Adipocyte (in vitro differentiated cells): Measurements from ENCODE around the gene HOOK1.

ENCODE experiments used
- DNase-seq: peaks from one replicate; pipeline ENCODE4 v3.0.0-alpha.2; 2015; ENCODE audit warnings: low read depth
- H3K27me3 ChIP-seq: replicated peaks from 2 replicates; pipeline ENCODE4 v1.7.0; 2013; ENCODE audit warnings: mild to moderate bottlenecking, low read length, moderate library complexity; ENCODE audit not compliant: control insufficient read depth, insufficient read depth
- H3K36me3 ChIP-seq: 2 replicates; pipeline ENCODE4 v1.7.0; 2013; ENCODE audit warnings: low read length, mild to moderate bottlenecking, moderate library complexity; ENCODE audit not compliant: control insufficient read depth, insufficient read depth, severe bottlenecking
- H3K4me1 ChIP-seq: 2 replicates; pipeline ENCODE4 v1.7.0; 2013; ENCODE audit warnings: mild to moderate bottlenecking, low read length, moderate library complexity; ENCODE audit not compliant: control insufficient read depth, insufficient read depth
- H3K4me3 ChIP-seq: 2 replicates; pipeline ENCODE4 v1.7.0; 2013; ENCODE audit warnings: mild to moderate bottlenecking, low read length, moderate library complexity
- H3K9ac ChIP-seq: 2 replicates; pipeline ENCODE4 v1.7.0; 2013; ENCODE audit warnings: mild to moderate bottlenecking, low read length, moderate library complexity
- H3K9me3 ChIP-seq: 2 replicates; pipeline ENCODE4 v1.7.0; 2013; ENCODE audit warnings: mild to moderate bottlenecking, low read length, moderate library complexity; ENCODE audit not compliant: control insufficient read depth

HOOK1 gene

DNA sequence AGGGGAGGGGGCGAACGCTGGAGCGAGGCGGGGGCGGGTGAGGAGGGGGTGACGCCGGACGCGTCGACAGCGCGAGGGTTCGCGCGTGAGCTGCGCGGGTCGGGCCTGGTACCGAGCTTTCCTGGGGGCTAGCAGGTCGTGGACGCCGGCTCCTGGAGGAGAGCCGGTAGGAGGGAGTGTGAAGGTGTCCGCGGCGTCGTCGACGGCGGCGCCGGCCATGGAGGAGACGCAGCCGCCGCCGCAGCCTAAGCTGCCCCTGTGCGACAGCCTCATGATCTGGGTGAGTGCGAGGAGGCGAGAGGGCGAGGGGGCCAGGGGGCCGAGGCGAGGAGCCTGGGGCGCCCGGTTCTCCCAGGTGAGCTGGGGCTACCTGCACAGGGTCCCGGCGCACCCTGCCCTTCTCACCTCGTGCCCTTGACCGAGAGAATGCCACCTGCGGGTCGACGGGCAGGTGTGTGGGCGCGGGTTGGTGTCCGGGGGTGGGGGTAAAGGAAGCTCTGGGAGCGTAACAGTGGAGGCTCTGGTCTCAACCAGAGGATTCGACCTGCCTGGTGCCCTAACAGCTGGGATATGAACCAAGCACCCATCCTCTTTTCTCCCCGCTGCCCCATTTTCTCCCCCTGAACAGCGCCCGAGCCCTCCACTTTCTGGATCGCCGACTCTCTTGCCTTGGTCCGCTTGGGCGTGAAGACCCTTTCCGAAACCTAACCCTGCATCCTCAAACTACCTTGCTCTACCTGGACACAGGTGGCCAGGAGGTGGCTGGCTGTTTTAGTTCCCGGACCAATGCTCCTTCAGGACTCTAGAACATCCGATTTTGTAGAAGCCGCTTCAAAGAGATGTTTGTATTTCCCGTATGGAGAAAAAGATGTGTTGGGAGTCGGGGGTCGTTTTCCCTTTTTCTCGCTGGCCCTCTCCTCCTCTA is at the start of gene HOOK1:
TSS of gene HOOK1 (plus strand) at position 49 of the 925 bp plus-strand sequence. CDS start at position 218, 169 bp downstream.
- H3K9ac ChIP-seq, result no peak within 1 kb of the TSS
- no peak within 1 kb of the TSS for H3K4me3 ChIP-seq
- H3K4me1 ChIP-seq, result no peaks in the 10 kb centered on the region
- no peak for DNase-seq
- peaks cover 41% of the 10 kb centered on the region for H3K27me3 ChIP-seq
- no peaks in the 10 kb centered on the region for H3K9me3 ChIP-seq
- no peaks in the 10 kb centered on the region for H3K36me3 ChIP-seq

DNA sequence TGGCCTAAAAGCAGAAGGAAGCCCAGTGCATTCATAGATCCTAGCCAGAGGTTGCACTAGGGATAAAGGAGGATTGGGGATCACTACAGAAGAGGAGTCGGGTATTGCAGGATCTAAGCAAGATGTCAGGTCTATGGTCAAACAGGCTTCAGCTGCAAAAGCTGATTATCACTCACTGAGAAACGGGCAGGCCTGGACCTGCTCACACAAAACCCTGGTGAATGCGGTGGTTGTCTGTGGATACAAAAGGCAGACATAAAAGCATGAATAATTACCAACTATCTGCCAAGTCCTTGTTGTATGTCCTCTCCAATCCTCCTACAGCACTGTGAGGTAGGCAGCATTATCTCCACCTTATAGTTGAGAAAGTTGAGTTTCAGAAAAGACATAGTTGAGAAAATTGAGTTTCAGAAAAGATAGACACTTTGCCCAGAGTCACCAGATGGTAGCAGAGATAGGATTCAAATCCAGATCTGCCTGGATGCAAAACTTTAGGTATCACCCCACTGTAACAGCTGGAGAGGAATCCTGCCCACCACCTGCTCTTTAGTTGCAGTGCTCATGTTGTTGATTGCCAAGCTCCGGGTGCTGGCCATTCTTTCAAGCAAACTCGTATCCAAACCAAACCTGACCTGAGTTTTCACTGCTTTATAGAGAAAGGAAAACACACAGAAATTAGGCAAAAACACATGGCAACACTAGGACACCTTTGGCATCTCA is 49.6 kb upstream of the HOOK1 start:
- Histone ChIP-seq H3K9me3 (no peaks in the 10 kb centered on the region), H3K36me3 (no peaks in the 10 kb centered on the region), H3K9ac (no peak overlapping the region), H3K27me3 (no peaks in the 10 kb centered on the region), H3K4me1 (peaks cover 6% of the 10 kb centered on the region), H3K4me3 (no peak overlapping the region)
- no peak for DNase-seq

DNA sequence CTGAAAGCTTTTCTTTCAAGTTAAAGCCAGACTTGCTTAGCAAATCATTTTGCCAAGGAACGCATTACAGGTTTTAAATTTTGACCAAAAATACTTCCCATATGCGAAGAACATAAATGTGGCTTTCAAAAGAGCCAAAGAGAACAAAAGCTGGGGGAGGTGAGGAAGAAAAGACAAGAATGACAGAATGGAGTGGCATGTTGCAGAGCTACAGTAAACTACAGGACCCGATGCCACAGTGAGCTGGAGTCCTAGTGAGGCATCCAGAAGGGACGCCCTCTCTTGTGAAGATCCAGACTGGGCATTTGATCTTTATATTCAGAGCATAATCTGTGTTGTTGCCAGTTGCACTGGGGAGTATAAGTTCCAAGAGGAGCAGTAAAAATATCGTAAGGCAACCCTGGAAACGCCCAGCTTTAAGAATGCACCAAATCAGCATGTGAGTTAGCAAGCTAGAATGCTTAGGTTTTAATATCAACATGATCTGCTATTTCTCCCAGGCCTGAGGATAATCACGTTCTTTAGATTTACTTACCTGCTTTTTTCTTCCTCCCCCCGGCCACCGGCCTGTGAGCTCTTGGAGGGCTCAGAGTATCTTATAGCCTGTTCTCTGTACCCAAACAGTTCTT is 48.4 kb upstream of the HOOK1 start:
- DNase-seq, result peak; percentile 26
- no peak overlapping the region for H3K9ac ChIP-seq
- H3K4me3 ChIP-seq, result no peak overlapping the region
- no peaks in the 10 kb centered on the region for H3K27me3 ChIP-seq
- H3K4me1 ChIP-seq, result peaks cover 5% of the 10 kb centered on the region
- no peaks in the 10 kb centered on the region for H3K9me3 ChIP-seq
- H3K36me3 ChIP-seq, result no peaks in the 10 kb centered on the region

DNA sequence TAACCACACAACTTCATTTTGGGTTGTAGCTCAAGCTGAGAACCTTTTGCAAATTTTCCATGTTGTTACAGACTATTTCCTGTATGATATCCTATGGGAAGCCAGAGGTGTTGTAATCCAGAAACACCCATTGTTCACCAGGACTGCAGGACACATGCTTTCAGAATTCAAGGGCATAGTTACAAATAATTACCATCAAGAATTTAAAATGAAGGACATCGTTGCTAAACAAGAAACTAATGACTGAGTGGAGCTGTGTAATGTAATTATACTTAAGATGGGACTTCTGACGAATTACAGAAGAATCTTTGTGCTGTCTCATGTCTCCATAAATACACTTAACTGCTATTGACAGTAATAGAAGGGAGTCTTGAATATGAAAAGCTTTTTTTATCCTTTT is 47.6 kb upstream of the HOOK1 start:
- Histone ChIP-seq H3K4me3 (no peak overlapping the region), H3K36me3 (no peaks in the 10 kb centered on the region), H3K9me3 (no peaks in the 10 kb centered on the region), H3K27me3 (no peaks in the 10 kb centered on the region), H3K4me1 (no peaks in the 10 kb centered on the region), H3K9ac (no peak overlapping the region)
- peak; percentile 42 for DNase-seq

DNA sequence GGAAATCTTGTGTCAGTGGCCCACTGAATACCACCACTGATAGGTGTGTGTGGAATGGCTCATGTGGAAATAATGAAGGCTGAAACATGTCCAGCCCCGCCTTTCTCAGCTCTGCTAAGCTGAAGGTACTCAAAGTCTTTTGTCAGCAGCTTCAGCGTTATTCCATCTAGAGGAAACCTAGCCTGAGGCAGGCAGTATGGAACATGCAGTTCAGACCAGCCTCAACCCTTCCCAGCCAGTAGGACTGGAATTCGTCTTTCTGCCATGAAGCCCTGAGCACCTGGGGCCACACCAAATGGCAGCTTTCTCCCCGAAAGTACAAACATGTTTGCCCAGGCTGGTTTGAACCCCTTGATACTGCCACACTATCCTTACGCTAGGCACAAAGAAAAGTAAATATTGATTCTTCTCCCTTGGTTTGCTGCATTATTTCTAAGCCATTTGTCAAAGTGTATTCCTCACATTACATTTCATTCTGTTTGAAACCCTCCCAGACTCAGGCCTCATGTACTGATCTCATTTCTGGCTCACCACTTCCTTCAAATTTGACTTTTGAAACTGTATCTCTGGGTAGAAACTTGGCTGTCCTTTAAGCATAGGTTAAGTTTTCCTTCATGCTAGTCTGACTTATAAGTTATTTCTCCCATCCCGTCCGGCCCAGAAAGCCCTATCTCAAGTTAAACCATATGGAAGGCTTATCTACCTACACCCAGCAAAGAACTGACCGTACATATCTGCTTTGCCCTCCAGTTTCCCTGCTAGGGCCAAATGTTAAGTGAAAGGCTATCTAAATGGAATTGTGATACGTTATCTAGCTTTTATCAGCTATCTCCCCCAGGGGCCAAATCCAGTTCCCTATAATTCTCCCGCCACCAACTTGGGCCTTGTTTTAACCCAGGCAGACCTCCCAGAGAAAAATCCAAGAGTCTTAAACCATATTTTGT is 45.7 kb upstream of the HOOK1 start:
- Histone ChIP-seq H3K9me3 (no peaks in the 10 kb centered on the region), H3K36me3 (no peaks in the 10 kb centered on the region), H3K4me1 (no peaks in the 10 kb centered on the region), H3K9ac (no peak overlapping the region), H3K4me3 (no peak overlapping the region), H3K27me3 (no peaks in the 10 kb centered on the region)
- no peak for DNase-seq

DNA sequence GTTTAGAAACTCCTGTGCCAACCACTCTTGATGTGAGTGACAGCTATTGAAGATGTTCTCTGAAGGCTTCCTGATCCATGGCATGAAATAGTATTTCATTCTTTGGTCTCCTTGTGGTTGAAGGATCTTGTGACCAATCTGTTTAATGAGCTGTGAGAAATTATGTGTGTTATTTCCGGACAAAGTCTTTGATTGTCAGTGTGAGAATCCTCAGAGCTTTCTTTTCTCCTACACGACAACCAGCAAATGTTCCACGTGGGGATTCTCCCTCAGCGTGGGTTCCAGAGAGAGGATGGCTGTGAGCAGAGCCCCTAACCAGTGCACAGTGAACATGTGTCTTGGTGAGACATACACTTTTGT is 45.0 kb upstream of the HOOK1 start:
- no peaks in the 10 kb centered on the region for H3K27me3 ChIP-seq
- no peak overlapping the region for H3K4me3 ChIP-seq
- H3K36me3 ChIP-seq, result no peaks in the 10 kb centered on the region
- no peak for DNase-seq
- no peaks in the 10 kb centered on the region for H3K9me3 ChIP-seq
- H3K4me1 ChIP-seq, result no peaks in the 10 kb centered on the region
- no peak overlapping the region for H3K9ac ChIP-seq

DNA sequence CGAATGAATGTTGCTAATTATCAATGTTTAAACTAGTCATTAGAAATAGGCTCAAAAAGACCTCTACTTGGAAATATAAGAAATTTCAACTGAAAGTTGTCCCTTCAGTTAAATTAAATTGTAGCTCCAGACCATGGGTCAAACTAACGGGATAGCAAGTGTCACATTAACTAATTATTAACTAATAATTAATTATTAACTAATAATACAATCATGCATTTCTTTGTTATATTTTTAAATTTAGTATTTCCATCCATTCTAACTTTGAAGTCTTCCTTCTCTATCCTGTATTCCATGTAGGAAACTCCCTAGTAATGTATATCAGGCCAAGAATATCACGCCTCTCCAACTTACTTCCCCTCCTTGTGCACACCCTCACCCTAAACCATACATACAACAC is 43.4 kb upstream of the HOOK1 start:
- Histone ChIP-seq H3K9me3 (no peaks in the 10 kb centered on the region), H3K9ac (no peak overlapping the region), H3K4me1 (no peaks in the 10 kb centered on the region), H3K4me3 (no peak overlapping the region), H3K36me3 (no peaks in the 10 kb centered on the region), H3K27me3 (no peaks in the 10 kb centered on the region)
- no peak for DNase-seq

DNA sequence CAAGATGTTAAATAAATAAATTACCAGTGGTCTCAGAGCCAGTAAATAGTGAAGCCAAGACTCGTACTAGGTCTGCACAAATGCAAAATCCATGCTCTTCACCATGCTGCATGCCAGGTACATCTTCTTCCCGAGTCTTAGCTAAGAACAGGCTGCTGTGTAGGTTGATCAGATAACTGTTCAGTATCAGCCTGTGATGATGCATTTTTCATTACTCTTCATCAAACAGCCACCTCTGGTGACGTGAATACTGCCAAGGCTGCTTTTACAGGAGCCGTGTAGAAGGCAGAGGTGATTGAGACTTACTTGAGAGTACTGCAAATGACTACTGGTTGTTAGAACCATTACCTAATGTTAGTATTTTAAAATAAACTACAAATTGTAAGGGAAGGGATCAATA is 39.3 kb upstream of the HOOK1 start:
- Histone ChIP-seq H3K27me3 (no peaks in the 10 kb centered on the region), H3K4me1 (peaks cover 7% of the 10 kb centered on the region), H3K9ac (no peak overlapping the region), H3K9me3 (no peaks in the 10 kb centered on the region), H3K36me3 (no peaks in the 10 kb centered on the region), H3K4me3 (no peak overlapping the region)
- no peak for DNase-seq

DNA sequence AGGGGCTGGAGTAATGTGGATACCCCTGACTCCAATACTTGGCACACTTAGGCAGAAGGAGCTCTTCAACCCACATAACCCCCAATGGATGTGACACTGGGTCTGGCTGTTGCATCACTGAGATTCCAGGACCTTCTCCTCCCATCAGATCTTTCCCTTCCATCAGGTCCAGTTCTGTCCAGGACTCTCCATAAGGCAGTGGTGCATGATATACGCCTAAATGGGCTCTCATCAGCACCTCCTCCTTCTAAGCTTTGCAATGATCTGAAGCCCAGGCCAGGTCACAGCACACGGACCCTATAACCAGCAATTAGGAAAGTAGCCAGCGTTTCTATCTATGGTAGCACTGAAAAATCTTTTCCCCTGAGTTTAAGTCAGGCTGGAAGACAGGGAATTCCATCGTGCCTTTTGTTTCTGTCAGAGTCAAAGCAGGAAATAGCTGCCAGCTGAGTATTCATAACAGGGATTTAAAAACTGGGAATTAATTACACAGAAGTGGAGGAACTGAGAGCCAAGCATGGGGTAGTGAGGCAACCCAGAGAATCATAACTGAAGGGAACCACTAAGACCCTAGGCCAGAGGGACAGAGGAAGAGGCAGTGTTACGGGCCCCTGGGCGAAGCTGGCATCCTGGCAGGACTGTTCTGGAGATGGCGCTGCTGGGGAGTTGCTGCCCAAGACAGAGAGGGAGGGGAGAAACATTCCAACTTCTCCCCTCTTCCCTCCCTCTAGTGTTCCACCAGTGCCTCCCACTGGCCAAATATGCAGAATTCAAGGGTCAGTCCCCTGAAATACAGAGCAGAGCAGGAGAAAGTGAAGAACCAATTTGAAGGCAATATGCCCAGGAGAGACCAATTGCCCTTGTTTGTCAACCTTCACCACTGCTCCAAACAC is 37.5 kb upstream of the HOOK1 start:
- DNase-seq, result peak; percentile 42
- Histone ChIP-seq H3K36me3 (no peaks in the 10 kb centered on the region), H3K9ac (no peak overlapping the region), H3K4me3 (no peak overlapping the region), H3K9me3 (no peaks in the 10 kb centered on the region), H3K4me1 (peaks cover 7% of the 10 kb centered on the region), H3K27me3 (no peaks in the 10 kb centered on the region)

DNA sequence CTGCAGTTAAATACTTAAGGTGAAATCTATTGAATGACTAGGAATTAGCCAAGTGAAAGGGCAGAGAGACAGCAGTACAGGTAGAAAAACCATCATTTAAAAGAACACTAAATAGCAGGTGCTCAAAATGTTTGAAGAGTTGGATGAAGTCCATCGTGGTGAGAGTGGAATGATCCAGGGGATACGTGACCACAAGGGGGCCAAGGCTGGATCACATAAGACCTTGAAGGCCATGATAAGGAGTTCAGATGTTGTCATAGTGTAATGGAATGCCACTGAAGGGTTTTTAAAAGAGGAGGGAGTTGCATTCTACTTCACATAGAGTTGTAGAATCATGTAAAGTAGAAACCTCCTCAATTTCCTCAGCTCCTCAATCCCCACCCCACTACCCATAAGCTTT is 34.8 kb upstream of the HOOK1 start:
- H3K9ac ChIP-seq, result no peak overlapping the region
- DNase-seq, result no peak
- no peak overlapping the region for H3K4me3 ChIP-seq
- H3K9me3 ChIP-seq, result no peaks in the 10 kb centered on the region
- H3K4me1 ChIP-seq, result peaks cover 7% of the 10 kb centered on the region
- H3K36me3 ChIP-seq, result no peaks in the 10 kb centered on the region
- H3K27me3 ChIP-seq, result no peaks in the 10 kb centered on the region
